Right renal cortex interstitium (tissue), 3 donors: Measurements from ENCODE around the gene LYST. TPM values are rescaled to one million over a fixed set of nuclear protein-coding genes. Genes with fewer than 3 reads are reported as not detected.
"Not testable (repeated sequence)": the region's sequence is repeated elsewhere in the genome, so short reads cannot be mapped to it uniquely, and the experiment has no call there.

Experiments
- DNase-seq, 3 donors: peaks; one replicate each; pipeline ENCODE4 v3.0.0-alpha.2; 2013; ENCODE audit warnings: low read depth in 3 of 3, low spot score in 2 of 3
- polyA plus RNA-seq, 3 donors: library from polyadenylated mRNA; unstranded; fragments of 120-200 nt; gene quantifications; one replicate each; pipeline ENCODE4 v1.2.1, GENCODE V29; 2013; ENCODE audit not compliant: insufficient read length in 3 of 3

LYST gene, protein sequence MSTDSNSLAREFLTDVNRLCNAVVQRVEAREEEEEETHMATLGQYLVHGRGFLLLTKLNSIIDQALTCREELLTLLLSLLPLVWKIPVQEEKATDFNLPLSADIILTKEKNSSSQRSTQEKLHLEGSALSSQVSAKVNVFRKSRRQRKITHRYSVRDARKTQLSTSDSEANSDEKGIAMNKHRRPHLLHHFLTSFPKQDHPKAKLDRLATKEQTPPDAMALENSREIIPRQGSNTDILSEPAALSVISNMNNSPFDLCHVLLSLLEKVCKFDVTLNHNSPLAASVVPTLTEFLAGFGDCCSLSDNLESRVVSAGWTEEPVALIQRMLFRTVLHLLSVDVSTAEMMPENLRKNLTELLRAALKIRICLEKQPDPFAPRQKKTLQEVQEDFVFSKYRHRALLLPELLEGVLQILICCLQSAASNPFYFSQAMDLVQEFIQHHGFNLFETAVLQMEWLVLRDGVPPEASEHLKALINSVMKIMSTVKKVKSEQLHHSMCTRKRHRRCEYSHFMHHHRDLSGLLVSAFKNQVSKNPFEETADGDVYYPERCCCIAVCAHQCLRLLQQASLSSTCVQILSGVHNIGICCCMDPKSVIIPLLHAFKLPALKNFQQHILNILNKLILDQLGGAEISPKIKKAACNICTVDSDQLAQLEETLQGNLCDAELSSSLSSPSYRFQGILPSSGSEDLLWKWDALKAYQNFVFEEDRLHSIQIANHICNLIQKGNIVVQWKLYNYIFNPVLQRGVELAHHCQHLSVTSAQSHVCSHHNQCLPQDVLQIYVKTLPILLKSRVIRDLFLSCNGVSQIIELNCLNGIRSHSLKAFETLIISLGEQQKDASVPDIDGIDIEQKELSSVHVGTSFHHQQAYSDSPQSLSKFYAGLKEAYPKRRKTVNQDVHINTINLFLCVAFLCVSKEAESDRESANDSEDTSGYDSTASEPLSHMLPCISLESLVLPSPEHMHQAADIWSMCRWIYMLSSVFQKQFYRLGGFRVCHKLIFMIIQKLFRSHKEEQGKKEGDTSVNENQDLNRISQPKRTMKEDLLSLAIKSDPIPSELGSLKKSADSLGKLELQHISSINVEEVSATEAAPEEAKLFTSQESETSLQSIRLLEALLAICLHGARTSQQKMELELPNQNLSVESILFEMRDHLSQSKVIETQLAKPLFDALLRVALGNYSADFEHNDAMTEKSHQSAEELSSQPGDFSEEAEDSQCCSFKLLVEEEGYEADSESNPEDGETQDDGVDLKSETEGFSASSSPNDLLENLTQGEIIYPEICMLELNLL (N-terminal part only)
- 10 to 100 TPM; 11.8 to 13.8 (median 13.2) TPM for polyA plus RNA-seq

DNA sequence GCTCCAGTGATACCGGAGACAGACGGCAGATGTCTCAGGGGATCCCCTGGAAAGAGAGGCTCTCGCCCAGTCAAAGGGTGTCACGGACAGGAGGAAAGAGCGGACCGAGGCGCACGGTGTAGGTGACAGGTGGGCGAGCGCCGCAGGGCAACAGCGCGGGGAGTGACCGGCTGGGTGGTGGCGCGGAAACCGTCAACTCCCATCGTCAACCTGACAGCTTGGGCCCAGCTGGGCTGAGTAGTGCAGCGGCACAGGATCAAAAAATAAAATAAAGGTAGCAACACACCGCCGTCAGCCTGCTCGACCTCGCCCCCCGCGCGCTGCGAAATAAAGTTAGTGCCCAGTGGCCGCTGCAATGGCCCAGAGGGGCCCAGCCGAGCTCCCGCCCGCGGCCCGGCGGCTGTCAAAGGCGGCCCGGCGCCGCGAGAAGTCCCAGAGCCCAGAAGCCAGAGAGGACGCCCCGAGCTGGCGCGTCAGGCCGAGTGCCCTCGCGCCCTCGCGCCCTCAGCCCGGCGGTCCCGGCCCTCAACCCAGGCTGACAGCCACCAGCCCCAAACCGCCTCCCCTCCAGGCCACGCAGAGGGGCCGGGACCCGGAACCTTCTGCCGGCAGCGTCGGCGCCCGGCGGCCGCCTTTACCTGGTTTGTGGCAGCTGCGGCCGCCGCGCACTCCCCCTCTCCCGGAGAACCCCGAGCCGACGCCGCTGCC is at the start of gene LYST:
TSS of gene LYST (minus strand) at position 702 of the 708 bp plus-strand sequence. CDS start 36,489 bp downstream, outside the sequence.
- peak in 2 of 3 donors; percentile 32 to 33 for DNase-seq

DNA sequence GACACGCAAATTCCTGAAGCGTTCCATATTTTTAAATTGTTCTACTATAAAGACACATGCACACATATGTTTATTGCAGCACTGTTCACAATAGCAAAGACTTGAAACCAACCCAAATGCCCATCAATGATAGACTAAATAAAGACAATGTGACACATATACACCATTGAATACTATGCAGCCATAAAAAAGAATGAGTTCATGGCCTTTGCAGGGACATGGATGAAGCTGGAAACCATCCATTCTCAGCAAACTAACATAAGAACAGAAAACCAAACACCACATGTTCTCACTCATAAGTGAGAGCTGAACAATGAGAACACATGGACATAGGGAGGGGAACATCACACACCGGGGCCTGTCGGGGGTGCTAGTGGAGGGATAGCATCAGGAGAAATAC is 48.8 kb upstream of the LYST start:
- DNase-seq = not testable (repeated sequence)

DNA sequence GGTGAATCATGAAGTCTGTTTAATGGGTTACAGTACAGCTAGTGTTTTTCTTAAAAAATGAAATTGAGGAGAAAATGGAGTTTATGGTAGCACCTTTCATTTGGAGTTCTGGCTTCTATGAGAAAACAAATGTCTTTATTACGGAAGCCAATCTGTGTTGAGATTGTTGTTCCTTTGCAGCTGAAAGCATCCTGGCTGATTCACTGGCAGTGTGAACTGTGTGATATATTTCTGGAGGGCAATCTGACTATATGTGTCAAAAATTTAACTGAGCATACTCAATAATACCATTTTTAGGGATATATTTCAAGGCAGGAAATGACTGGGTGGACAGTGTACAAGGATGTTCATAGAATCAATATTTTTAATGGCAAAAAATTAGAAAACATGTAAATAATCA is 46.6 kb upstream of the LYST start:
- no peak for DNase-seq

DNA sequence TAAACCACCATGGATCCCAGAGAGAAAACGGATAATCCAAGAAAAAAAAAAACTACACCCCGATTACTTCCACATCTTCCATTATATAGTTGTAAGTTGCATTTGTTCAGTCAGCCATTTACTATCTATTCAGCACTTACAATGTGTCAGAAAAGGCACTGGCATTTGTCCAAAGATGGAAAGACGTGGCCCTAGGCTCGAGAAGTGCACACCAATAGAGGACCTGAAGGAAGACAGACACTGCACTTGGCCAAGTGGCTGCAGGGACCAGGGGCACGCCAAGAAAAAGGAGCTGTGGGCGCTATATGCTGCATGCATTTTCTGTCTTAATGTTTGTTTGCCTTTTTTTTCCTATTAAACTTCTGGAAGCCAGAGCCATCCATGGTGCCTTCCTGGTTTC is 45.2 kb upstream of the LYST start:
- no peak for DNase-seq

DNA sequence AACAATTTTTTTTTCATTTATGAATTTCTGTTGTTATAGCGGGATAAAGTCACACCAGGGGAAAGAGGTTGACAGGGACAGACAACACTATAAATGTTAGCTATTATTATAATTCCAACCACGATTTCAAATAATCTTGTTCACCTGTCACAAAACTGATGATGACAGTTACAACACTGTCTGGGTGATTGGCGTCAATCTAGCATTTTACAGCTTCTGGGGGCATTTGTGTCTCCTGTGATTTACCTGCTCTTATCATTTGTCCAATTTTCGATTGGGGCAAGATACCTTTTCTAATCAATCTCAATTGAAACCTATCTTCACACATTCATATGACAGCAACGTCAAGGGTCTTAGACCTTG is 44.6 kb upstream of the LYST start:
- DNase-seq = no peak

DNA sequence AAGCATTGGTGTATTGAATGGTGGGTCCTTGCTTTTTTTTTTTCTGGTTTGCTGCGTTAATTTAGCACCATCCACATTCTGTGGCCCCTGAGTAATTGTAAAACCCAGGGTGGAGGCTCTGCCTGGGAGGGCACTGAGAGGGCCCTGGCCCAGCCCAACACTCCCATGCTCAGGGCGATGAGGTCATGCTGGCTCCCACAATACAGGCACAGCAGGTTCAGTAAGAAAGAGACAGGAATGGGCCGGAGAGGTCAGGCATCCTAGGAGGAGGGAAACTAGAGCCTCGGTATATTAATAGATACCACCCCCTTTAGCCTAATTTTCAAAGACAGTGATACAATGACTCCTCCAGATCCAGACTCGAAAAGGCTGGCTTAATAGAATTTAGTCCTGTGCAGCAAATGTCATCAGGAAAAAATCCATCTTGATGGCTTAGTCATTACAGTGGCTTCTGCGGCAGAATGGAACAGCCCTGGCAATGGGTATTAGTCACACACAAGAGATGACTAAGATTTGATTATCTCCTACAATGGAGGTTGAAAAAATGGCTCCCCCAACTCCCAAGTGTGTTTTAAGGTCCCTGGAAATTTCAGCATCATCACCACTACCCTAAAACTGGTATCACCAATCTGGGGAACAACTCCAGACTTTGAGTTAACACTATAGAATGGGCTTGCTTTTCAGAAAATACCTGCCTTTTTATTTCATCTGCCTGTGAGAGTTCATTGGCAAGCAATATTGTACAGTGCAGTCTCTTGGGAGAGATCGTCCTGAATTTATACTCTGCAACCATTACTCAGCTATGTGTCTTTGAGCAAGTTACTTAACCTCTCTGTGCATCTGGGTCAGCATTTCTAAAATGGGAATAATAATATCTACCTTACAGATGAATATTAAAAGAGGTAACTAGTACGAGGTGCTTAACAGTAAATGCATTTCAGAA is 43.9 kb upstream of the LYST start:
- no peak for DNase-seq

DNA sequence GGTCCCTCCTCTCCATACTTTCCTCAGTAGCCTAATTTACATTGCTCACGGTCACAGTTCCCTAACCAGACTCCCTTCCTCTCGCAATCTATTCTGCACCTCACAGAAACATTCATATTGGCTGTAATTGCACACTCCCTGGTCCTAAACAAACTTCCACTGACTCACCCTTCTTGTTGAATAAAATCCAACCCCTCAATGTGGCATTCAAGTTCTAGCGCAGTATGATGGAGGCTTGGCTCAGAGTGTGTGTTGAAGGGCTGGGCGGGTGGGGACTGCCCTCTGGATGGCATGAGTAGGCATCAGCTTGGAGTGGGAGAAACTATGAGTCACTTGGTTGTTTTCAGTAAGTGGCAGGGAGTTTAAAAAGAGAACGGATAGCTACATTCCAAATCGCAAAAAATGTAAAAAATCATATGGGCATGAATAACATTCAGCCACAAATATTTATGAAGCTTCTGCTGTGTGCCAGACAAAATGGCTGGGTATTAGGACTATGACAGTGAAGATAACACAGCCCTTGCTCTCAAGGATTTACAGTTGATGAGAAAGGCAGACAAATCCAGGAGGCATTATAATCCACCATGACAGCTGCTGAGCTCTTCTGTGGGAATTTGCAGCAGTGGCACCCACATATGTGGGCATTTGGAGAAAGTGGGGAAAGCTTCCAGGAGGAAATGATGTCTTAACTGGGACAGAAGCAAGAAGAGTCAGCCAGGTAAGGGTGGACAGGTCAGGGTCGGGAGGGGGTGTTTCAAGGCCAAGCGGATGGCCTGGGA is 42.2 kb upstream of the LYST start:
- no peak for DNase-seq

DNA sequence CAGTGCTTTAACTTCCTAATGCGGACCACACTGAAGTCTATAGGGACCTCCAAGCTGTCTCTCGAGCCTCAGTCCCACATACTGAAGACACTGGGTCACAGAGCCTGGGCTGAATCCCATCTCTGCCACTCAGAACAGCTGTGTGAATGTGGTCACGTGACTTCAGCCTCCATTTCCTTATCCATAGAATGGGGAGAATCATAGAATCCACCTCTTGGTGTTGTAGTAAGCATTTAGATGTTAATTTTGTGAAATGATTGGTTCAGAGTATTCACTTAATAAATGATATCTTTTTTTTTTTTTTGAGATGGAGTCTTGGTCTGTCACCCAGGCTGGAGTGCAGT is 41.2 kb upstream of the LYST start:
- DNase-seq = no peak

DNA sequence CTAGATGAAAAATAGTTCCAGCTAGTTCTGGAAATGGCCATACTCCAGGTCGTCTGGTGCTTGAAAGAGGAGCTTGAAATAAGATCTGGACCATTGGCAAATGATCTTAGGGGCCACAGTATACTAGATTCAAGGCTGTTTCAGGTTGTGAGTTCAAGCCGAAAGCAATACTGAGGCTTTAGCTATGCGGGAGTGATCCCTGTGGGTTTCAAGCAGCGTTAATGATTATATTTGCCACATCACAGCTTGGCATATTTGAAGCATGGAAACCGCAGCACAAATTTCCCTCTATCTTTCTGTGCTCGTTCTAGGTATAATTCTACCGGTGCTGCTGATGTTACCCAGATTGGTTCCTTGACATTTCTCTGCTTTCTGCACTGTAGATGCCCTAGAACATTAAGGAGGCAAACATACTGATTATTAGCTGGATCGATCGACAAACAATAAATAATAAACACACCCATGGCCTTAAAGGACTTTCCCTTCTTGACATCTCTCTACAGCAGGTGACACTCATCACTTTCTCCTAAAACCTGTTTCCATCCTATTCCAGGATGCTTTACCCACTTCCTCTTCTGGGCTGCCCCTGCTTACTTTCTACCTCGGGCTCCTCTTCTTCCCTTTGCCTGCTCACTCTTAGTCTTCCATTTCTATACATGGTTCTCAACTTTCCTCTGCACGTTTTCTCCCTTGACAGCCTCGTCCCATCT is 40.6 kb upstream of the LYST start:
- DNase-seq = no peak

DNA sequence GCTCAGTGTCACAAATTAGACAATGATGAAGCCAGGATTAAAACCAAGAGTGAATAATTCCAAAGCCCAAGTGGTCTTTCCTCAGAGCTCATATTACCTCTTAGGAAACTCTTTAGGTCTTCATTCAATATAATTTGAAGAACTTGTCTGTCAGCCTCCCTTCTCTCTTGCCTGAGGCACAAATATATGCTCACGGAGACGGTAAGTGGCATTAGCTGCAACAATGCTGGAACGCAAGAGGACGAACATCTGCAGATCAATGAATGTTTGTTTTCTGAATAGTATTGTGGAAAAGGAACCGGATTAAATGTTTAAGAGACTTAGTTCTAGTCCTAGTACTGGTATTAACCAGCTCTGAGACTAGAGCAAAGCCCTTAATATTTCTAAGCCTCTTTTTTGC is 39.7 kb upstream of the LYST start:
- DNase-seq = no peak

DNA sequence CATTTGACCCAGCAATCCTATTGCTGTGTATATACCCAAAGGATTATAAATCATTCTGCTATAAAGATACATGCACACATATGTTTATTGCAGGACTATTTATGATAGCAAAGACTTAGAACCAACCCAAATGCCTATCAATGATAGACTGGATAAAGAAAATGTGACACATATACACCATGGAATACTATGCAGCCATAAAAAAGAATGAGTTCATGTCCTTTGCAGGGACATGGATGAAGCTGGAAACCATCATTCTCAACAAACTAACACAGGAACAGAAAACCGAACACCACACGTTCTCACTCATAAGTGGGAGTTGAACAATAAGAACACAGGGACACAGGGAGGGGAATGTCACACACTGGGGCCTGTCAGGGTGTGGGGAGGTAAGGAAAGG is 37.1 kb upstream of the LYST start:
- DNase-seq = not testable (repeated sequence)

DNA sequence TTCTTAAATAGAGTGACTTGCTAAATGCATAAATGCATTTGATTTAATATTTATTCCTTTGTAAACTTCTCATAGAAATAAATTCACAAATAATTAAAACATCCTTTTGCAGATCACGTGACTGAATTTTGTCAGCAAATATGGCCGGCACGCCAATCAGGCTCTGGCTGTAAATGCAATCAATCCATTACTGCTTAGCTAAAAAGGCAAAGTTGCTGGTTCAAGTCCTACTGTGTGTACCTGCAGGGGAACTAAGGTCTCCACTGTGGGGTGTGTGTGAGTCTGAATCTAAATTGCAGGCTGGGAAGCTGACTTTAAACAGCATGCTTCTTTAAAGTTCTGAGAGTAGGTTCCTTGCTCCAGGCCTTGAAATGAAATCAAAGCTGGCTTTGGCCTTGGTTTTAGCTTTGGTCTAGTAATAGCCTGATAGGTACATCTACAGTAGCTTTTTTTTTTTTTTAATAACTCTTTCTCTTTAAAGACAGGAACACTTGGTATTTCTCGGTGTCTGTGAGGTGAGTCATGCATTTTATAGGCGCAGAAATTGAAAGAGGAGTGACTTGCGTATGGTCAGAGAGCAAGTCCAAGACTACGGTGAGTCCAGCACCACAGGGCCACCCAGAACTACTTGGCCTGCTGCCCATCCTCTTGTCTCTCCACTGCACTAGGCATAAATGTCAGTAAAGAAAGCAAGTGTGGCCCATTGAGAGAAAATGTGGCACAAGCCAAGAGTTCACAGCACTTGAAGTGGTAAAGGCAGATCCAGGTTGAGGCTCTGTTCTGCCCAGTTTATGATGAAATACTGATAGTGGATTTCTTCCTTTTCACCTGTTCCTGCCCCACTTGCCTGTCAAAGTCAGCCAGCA is 36.2 kb upstream of the LYST start:
- DNase-seq = no peak

DNA sequence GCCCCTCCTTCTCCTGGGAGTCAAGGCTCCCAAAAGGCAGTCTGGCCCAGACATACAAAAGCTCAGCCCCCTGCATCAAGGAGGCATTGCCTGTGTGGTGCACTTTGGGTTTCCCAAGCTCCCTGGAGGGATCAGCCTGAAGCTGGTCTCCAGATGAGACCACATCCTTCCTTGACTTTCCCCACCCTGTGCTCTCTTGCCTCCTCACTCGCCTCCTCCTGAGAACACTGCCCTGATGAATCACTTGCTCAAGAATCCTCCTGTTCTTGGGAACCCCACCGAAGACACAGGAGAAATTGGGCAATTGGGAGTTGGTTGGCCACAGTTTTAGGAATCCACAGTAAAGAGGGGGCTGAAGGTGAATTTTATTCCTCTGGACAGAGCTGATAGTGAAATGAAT is 34.8 kb upstream of the LYST start:
- no peak for DNase-seq

DNA sequence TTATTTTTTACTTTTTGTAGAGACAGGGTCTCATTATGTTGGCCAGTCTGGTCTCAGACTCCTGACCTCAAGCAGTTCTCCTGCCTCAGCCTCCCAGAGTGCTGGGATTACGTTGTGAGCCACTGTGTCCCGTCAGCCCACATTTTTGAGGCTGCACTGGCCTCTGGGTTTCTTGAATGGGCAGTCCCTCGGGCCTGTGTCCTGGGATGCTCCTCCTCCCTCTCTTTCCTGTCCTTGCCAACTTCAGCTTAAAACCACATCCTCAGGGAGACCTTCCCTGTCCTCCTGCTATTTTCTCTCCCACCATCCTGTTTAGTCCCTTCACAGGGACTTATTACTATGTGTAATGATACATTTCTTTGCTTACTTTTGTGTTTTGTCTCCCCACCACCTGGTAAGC is 31.4 kb upstream of the LYST start:
- DNase-seq = no peak

DNA sequence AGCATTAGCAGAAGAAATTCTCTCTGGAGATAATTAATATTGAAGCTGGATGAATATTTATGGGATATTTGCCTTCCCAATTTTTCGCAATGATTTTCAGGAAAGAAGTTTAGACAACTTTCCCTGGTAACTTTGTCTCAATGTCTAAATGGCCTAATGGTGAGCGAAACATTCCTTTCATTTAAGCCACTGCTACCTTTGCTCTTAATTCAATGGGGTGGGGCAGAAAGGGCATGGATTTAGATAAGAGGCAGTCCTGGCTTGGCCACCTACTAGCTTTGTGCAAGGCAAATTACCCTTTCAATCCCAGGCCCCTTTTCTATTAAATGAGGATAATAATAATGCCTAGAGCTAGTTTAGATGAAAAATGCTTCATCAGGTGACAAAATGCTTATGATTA is 27.1 kb upstream of the LYST start:
- no peak for DNase-seq

DNA sequence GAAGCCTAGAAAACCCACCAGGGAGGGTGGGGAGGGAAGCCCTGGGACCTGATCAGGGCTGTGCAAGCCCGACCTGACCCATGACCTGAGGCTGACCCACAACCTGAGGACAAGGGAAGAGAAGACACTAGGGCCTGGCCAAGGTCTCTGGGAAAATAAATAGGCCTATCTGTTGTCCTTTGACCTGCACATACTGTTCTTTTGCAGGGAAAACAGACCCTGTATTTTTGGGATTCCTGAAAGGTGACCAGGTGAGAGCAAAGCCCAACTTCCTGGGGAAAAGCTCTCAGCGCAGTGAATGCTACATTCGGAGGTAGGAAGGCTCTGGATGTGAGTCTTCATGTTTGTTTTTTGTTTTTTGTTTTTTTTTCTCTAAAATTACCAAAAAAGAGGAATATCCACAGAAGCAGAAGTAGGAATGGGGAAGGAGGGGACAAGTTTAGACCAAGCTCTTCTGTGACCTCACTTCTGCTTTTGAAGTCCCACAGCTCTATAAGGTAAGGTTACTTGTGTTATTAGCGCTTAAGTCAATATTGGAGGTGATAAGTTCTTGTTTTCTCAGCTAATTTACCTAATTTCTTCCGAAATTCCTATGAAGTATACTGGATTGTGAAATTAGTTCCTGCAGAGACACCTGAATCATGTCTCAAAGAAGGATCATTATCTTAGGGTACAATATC is 26.2 kb upstream of the LYST start:
- DNase-seq = no peak
